Astrocyte (in vitro differentiated cells and primary cell): Measurements from ENCODE around the gene LMAN1L. TPM values are rescaled to one million over a fixed set of nuclear protein-coding genes. Genes with fewer than 3 reads are reported as not detected.

Source experiments
- DNase-seq: peaks from one replicate; pipeline ENCODE4 v3.0.0-alpha.2; 2010; ENCODE audit warnings: low read depth
- FAIRE-seq: peaks from 2 replicates; lab custom pipeline; 2011; peaks lifted over from hg19 to GRCh38; lab: Jason Lieb, UNC
- H2AFZ ChIP-seq: 2 replicates; pipeline ENCODE4 v1.6.0; 2012; ENCODE audit warnings: low read depth, low read length, inconsistent platforms
- H3K27ac ChIP-seq: 2 replicates; pipeline ENCODE4 v1.5.1; 2011; ENCODE audit warnings: low read depth, low read length, inconsistent platforms
- H3K27me3 ChIP-seq: 2 replicates; pipeline ENCODE4 v1.6.0; 2011; ENCODE audit warnings: low read length, inconsistent platforms; ENCODE audit not compliant: insufficient read depth
- H3K36me3 ChIP-seq: 2 replicates; pipeline ENCODE4 v1.5.1; 2011; ENCODE audit warnings: low read length, inconsistent platforms; ENCODE audit not compliant: insufficient read depth
- H3K4me1 ChIP-seq: 2 replicates; pipeline ENCODE4 v1.5.1; 2011; ENCODE audit warnings: low read length, inconsistent platforms; ENCODE audit not compliant: insufficient read depth
- H3K4me2 ChIP-seq: 2 replicates; pipeline ENCODE4 v1.6.0; 2012; ENCODE audit warnings: low read length, inconsistent platforms
- H3K4me3 ChIP-seq: 2 replicates; pipeline ENCODE4 v1.5.1; 2011; ENCODE audit warnings: low read depth, mild to moderate bottlenecking, low read length, inconsistent platforms; ENCODE audit not compliant: insufficient read depth
- H3K79me2 ChIP-seq: 2 replicates; pipeline ENCODE4 v1.6.0; 2012; ENCODE audit warnings: mild to moderate bottlenecking, low read length, inconsistent platforms; ENCODE audit not compliant: insufficient read depth
- H3K9ac ChIP-seq: 2 replicates; pipeline ENCODE4 v1.6.0; 2012; ENCODE audit warnings: mild to moderate bottlenecking, low read length, inconsistent platforms
- H3K9me3 ChIP-seq: 2 replicates; pipeline ENCODE4 v1.5.1; 2012; ENCODE audit warnings: low read depth, mild to moderate bottlenecking, low read length, inconsistent platforms; ENCODE audit not compliant: insufficient read depth
- H4K20me1 ChIP-seq: 2 replicates; pipeline ENCODE4 v1.6.0; 2012; ENCODE audit warnings: low read length, inconsistent platforms; ENCODE audit not compliant: insufficient read depth
- H3K27ac Mint-ChIP-seq: one replicate; pipeline ENCODE4 v1.8.0; 2021; ENCODE audit warnings: mild to moderate bottlenecking, mixed read lengths; ENCODE audit not compliant: unreplicated experiment
- H3K27me3 Mint-ChIP-seq: one replicate; pipeline ENCODE4 v1.8.0; 2021; ENCODE audit warnings: low read depth, mixed read lengths; ENCODE audit not compliant: unreplicated experiment
- H3K36me3 Mint-ChIP-seq: one replicate; pipeline ENCODE4 v1.8.0; 2021; ENCODE audit warnings: low read depth, mixed read lengths; ENCODE audit not compliant: unreplicated experiment
- H3K4me1 Mint-ChIP-seq: one replicate; pipeline ENCODE4 v1.8.0; 2021; ENCODE audit warnings: low read depth, mixed read lengths; ENCODE audit not compliant: unreplicated experiment
- H3K4me3 Mint-ChIP-seq: one replicate; pipeline ENCODE4 v1.8.0; 2021; ENCODE audit warnings: mild to moderate bottlenecking, moderate library complexity, mixed read lengths; ENCODE audit not compliant: unreplicated experiment
- H3K9me3 Mint-ChIP-seq: one replicate; pipeline ENCODE4 v1.8.0; 2021; ENCODE audit warnings: mild to moderate bottlenecking, mixed read lengths; ENCODE audit not compliant: unreplicated experiment
- EZH2 ChIP-seq: IDR thresholded peaks from 2 replicates; pipeline ENCODE4 v1.6.1; 2012; ENCODE audit warnings: mild to moderate bottlenecking, low read length, inconsistent platforms; ENCODE audit not compliant: insufficient read depth
- total RNA-seq: library from RNA; stranded (reverse); gene quantifications from 2 replicates; pipeline ENCODE4 v1.2.1, GENCODE V29; 2021
- TF ChIP-seq, protein P1 (sequence below): IDR thresholded peaks from 2 replicates; pipeline ENCODE4 v1.5.1; 2011; ENCODE audit warnings: low read depth, mild to moderate bottlenecking, inconsistent platforms, low read length, moderate library complexity; ENCODE audit not compliant: insufficient read depth

The LMAN1L gene
- total RNA-seq, 1 donor from 2014 or later = 0.32 TPM

DNA sequence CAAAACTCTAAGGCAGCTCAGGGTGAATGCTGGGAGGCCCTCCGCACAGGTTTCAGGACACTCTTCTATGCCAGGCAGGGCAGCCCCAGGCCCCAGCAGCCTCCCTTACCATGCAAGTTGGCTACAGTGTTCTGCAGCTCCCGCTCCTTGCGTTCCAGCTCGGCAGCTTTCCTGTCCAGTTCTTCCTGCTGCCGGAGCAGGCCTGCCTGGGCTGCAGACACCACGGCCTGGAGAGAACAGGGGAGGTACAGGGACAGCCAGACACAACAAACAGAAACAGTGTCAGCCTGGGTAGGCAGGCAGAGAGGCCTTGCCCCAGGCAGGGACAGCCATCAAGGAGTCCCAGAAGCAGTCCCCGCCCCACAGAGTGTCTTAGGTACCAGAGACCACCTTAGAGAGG is 39.3 kb downstream of the LMAN1L start:
- Mint-ChIP-seq H3K4me3 (no peak overlapping the region), H3K4me1 (no peaks in the 10 kb centered on the region), H3K27ac (no peak overlapping the region), H3K36me3 (peaks cover 9% of the 10 kb centered on the region), H3K27me3 (no peaks in the 10 kb centered on the region), H3K9me3 (no peaks in the 10 kb centered on the region)
- H3K9me3 ChIP-seq = no peaks in the 10 kb centered on the region
- H4K20me1 ChIP-seq = peaks cover 19% of the 10 kb centered on the region
- TF ChIP-seq, protein P1, sequence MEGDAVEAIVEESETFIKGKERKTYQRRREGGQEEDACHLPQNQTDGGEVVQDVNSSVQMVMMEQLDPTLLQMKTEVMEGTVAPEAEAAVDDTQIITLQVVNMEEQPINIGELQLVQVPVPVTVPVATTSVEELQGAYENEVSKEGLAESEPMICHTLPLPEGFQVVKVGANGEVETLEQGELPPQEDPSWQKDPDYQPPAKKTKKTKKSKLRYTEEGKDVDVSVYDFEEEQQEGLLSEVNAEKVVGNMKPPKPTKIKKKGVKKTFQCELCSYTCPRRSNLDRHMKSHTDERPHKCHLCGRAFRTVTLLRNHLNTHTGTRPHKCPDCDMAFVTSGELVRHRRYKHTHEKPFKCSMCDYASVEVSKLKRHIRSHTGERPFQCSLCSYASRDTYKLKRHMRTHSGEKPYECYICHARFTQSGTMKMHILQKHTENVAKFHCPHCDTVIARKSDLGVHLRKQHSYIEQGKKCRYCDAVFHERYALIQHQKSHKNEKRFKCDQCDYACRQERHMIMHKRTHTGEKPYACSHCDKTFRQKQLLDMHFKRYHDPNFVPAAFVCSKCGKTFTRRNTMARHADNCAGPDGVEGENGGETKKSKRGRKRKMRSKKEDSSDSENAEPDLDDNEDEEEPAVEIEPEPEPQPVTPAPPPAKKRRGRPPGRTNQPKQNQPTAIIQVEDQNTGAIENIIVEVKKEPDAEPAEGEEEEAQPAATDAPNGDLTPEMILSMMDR = no peak
- no peak for TF ChIP-seq EZH2
- no peak for FAIRE-seq
- H3K4me2 ChIP-seq = no peak overlapping the region
- no peaks in the 10 kb centered on the region for H3K4me1 ChIP-seq
- no peak overlapping the region for H3K9ac ChIP-seq
- H2AFZ ChIP-seq = no peak overlapping the region
- H3K27me3 ChIP-seq = no peaks in the 10 kb centered on the region
- H3K79me2 ChIP-seq = peaks cover 4% of the 10 kb centered on the region
- DNase-seq = no peak
- H3K27ac ChIP-seq = no peak overlapping the region
- H3K36me3 ChIP-seq = peaks cover 15% of the 10 kb centered on the region
- no peak overlapping the region for H3K4me3 ChIP-seq

DNA sequence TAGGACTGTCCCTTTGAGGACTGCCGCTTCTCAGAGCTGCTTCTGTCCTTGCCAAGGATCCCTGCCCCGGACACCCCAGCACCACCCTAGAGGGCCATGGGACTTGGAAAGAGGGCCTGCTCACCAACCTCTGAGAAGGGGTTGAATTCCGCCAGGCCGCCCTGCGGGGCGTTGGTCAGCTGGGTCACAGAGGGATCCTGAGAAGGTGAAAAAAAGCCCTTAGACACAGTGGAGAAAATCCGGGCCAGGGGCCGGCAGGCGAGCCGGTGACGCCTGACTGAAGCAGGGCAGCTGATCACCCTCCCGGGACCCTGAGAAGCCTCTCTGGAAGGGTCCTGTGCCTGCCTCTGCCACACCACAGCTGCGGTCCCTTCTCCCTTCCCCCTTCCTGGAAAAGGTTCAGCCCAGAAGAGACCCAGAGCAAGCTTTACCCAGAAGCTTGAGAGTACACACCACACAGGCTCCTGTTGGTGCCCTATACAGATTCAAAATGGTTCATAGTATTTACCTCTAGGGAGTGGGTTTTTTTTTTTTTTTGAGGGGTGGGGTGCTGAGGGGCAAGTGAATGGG is 41.9 kb downstream of the LMAN1L start:
- Histone ChIP-seq H3K4me2 (no peak overlapping the region), H4K20me1 (peaks cover 43% of the 10 kb centered on the region), H3K36me3 (peaks cover 10% of the 10 kb centered on the region), H3K9me3 (no peaks in the 10 kb centered on the region), H2AFZ (no peak overlapping the region), H3K9ac (no peak overlapping the region), H3K79me2 (peaks cover 25% of the 10 kb centered on the region), H3K4me1 (no peaks in the 10 kb centered on the region), H3K4me3 (no peak overlapping the region), H3K27me3 (no peaks in the 10 kb centered on the region), H3K27ac (no peak overlapping the region)
- FAIRE-seq (no peak), DNase-seq (no peak)
- no peaks in the 10 kb centered on the region for H3K27me3 Mint-ChIP-seq
- peaks cover 10% of the 10 kb centered on the region for H3K36me3 Mint-ChIP-seq
- H3K4me3 Mint-ChIP-seq = no peak overlapping the region
- no peak for TF ChIP-seq EZH2
- TF ChIP-seq, protein P1 = no peak
- H3K27ac Mint-ChIP-seq = no peak overlapping the region
- H3K9me3 Mint-ChIP-seq = no peaks in the 10 kb centered on the region
- peaks cover 2% of the 10 kb centered on the region for H3K4me1 Mint-ChIP-seq

DNA sequence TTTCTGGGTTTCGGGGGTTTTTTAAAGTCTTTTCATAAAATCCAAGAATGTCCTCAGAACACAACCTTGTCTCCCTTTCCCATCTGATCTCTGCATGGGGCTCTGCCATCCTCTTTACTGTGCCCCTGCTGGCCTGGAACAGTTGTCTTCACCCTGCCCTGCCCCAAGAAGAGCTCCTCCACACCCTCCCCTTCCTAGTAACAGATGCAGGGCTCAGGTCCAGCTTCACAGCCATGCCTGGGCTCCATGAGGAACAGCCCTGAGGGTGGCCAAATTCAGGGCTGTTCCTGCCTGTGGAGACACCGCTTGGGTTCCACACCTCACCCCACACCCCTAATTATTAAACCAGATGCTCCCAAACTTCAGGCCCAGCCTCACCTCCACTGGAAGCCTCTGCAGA is 43.2 kb downstream of the LMAN1L start:
- TF ChIP-seq, protein P1 = no peak
- TF ChIP-seq EZH2 = no peak
- Histone ChIP-seq H3K36me3 (peaks cover 7% of the 10 kb centered on the region), H3K27me3 (no peaks in the 10 kb centered on the region), H3K79me2 (peaks cover 30% of the 10 kb centered on the region), H3K9me3 (no peaks in the 10 kb centered on the region), H3K27ac (no peak overlapping the region), H3K4me1 (no peaks in the 10 kb centered on the region), H4K20me1 (peaks cover 50% of the 10 kb centered on the region), H3K4me2 (no peak overlapping the region), H3K9ac (no peak overlapping the region), H2AFZ (no peak overlapping the region), H3K4me3 (no peak overlapping the region)
- Mint-ChIP-seq H3K27ac (peak overlapping the region; percentile 78), H3K4me1 (peaks cover 2% of the 10 kb centered on the region), H3K4me3 (no peak overlapping the region), H3K36me3 (peaks cover 9% of the 10 kb centered on the region), H3K27me3 (no peaks in the 10 kb centered on the region), H3K9me3 (no peaks in the 10 kb centered on the region)
- DNase-seq (no peak), FAIRE-seq (no peak)
